ENCODE results near the gene F2RL3. TPM values are rescaled to one million over a fixed set of nuclear protein-coding genes. Genes with fewer than 3 reads are reported as not detected.

The F2RL3 gene
- total and polyA plus RNA-seq, 9 of the 15 experiments (the other 6 are each of a cell fraction or from before 2014, with no cell fraction given), result 1.4 to 27.6 (median 11.9) TPM

GRCh38 chr19:16890461-16891184, 1.8 kb downstream of the F2RL3 start (continued):
- TF ChIP-seq POLR2AphosphoS5 (IDR thresholded peaks at IDR 0.05; ENCODE audit: control insufficient read depth, insufficient read depth, low read depth, low read length) (no peak; the same call in 1 of the 2 replicates), ETV5 (CRISPR knock-in tag; IDR thresholded peaks at IDR 0.05; ENCODE audit: low read depth) (peak; percentile 26; the same call in 1 of the 2 replicates), FUS (optimal IDR thresholded peaks at IDR 0.05; ENCODE audit: low read depth, low read length) (no peak), MIER1 (IDR thresholded peaks at IDR 0.05; ENCODE audit: low read depth) (no peak), HNRNPLL (IDR thresholded peaks at IDR 0.05; ENCODE audit: low read depth, low read length, poor library complexity, severe bottlenecking) (peak; percentile 26), ZNF551 (CRISPR knock-in tag; IDR thresholded peaks at IDR 0.05) (no peak), ZNF766 (CRISPR knock-in tag; conservative IDR thresholded peaks at IDR 0.05) (peak; percentile 76), HMG20B (CRISPR knock-in tag; IDR thresholded peaks at IDR 0.05) (no peak), FOXJ2 (tag; IDR thresholded peaks at IDR 0.05) (no peak), CHD7 (IDR thresholded peaks at IDR 0.05; ENCODE audit: low read depth, low read length) (no peak), NBN (IDR thresholded peaks at IDR 0.05; ENCODE audit: low read depth) (peak; percentile 74), NFXL1 (CRISPR knock-in tag; IDR thresholded peaks at IDR 0.05) (no peak; the same call in 1 of the 2 replicates), EGR1 (conservative IDR thresholded peaks at IDR 0.05) (peak; percentile 89), MAZ (CRISPR knock-in tag; conservative IDR thresholded peaks at IDR 0.05 in 1 of 2, IDR thresholded peaks at IDR 0.05 in 1 of 2) (peak in 1 of 2 experiments; percentile 8; a peak in 3 of 4 replicates), CHD1 (IDR thresholded peaks at IDR 0.05; ENCODE audit: low read length) (no peak), SRSF7 (optimal IDR thresholded peaks at IDR 0.05; ENCODE audit: low read depth, low read length) (no peak), GABPB2 (CRISPR knock-in tag; conservative IDR thresholded peaks at IDR 0.05) (no peak), MBD2 (IDR thresholded peaks at IDR 0.05; ENCODE audit: borderline replicate concordance, low read depth) (peak; percentile 68)
